Psoas muscle (tissue), 8 donors: ENCODE measurements around the gene RYR2. TPM values are rescaled to one million over a fixed set of nuclear protein-coding genes. Genes with fewer than 3 reads are reported as not detected.
A peak's percentile ranks its signal among the peaks of the same experiment; 100 is the strongest.

Source experiments
- ATAC-seq, 4 donors: fragments of 200-7000 bp; cut with Tn5 transposase; one replicate each; pipeline ENCODE4 v1.9.1; 2020; ENCODE audit warnings: moderate library complexity in 3 of 4, mild to moderate bottlenecking in 2 of 4
- DNase-seq, 2 donors: peaks; one replicate each; pipeline ENCODE4 v3.0.0-alpha.2; 2020
- H3K27ac ChIP-seq: fragments of 200-600 bp; one replicate; pipeline ENCODE4 v1.8.0; 2022
- H3K27me3 ChIP-seq, 3 donors: fragments of 200-600 bp in 1 of 3; one replicate each; pipeline versions ENCODE4 v1.6.1 to v1.8.0; 2013 to 2022; ENCODE audit warnings: low read length in 2 of 3, mild to moderate bottlenecking in 2 of 3, moderate library complexity in 1 of 3; ENCODE audit not compliant: insufficient read depth in 3 of 3
- H3K36me3 ChIP-seq, 2 donors: fragments of 200-600 bp in 1 of 2; one replicate each; pipeline versions ENCODE4 v1.6.1 to v1.8.0; 2013 to 2022; ENCODE audit warnings: low read depth in 1 of 2, mild to moderate bottlenecking in 1 of 2, moderate library complexity in 1 of 2; ENCODE audit not compliant: insufficient read depth in 1 of 2
- H3K4me1 ChIP-seq: fragments of 200-600 bp; one replicate; pipeline ENCODE4 v1.8.0; 2022
- H3K4me3 ChIP-seq: fragments of 200-600 bp; one replicate; pipeline ENCODE4 v1.8.0; 2022; ENCODE audit warnings: mild to moderate bottlenecking
- H3K9me3 ChIP-seq: fragments of 200-600 bp; one replicate; pipeline ENCODE4 v1.8.0; 2022
- CTCF ChIP-seq: fragments of 200-600 bp; IDR thresholded peaks from one replicate; pipeline ENCODE4 v1.8.0; 2022; ENCODE audit warnings: antibody characterized with exemption
- WGBS, 3 donors: extraction: QIAGEN DNeasy Blood & Tissue Kit; methylation state at CpG; one replicate each; pipeline versions ENCODE4 v1.1.6 to v1.1.7; 2013; 5-methylcytosine and 5-hydroxymethylcytosine counted together
- intact Hi-C, 2 donors: fragments of 100-400 bp; cut with DNase I; formaldehyde crosslinking; loops; one replicate each; pipeline versions ENCODE4 v1.11.0 to v1.14.2; 2022
- polyA plus RNA-seq, 3 donors: library from polyadenylated mRNA; stranded (reverse); fragments of 200-250 nt; gene quantifications; one replicate each; pipeline ENCODE4 v1.2.3, GENCODE V29; 2013
- total RNA-seq, 4 donors: library from RNA; stranded (reverse); fragmentation: NEBNext Ultra II Directional in 2 of 4; extraction: Animal tissue kit (Norgen Biotek cat#: 25700) in 2 of 4; gene quantifications; one replicate each; pipeline versions ENCODE4 v1.2.1 to v1.2.4, GENCODE V29; 2021 to 2023
- donor health status: healthy with polysubstance abuse.
- donor health status: DM: no; HTN: no; CAD: no; lungs with moderate emphysema.
- donor health status: Bipolar disorder and iron deficiency.
- donor health status: healthy.
- donor health status: DM: yes; HTN: yes; CAD: no.
- donor health status: DM: no; HTN: no; CAD: no.
- donor health status: DM: no; HTN: no; CAD: no.
- donor health status: DM: yes; HTN: yes; CAD: no.

RYR2 gene
- total and polyA plus RNA-seq, 7 donors, result 0.06 to 0.48 (median 0.25) TPM

GRCh38 chr1:237040823-237041222 lies 1.2 kb upstream of the RYR2 start:
- no peak for ATAC-seq
- intact Hi-C loops, result no loop called here

GRCh38 chr1:237041461-237041794 lies 556 bp upstream of the RYR2 start:
- intact Hi-C loops, result no loop called here
- DNase-seq (no peak), ATAC-seq (no peak)
- Histone ChIP-seq H3K4me3 (peak overlapping the region; percentile 50), H3K4me1 (no peaks in the 10 kb centered on the region), H3K36me3 (no peaks in the 10 kb centered on the region), H3K27me3 (peaks cover 4 to 78% (median 11%) of the 10 kb centered on the region in 3 donors), H3K9me3 (no peaks in the 10 kb centered on the region), H3K27ac (no peak overlapping the region)
- 18 to 20% (median 18%) methylated on average over 7 of the region's 7 CpGs for WGBS, 3 donors
- no peak for TF ChIP-seq CTCF

More at GRCh38 chr1:237040823-237041222, 1.2 kb upstream of the RYR2 start:
- no peak for DNase-seq
- no peak for TF ChIP-seq CTCF
- Histone ChIP-seq H3K27me3 (peaks cover 4 to 74% (median 11%) of the 10 kb centered on the region in 3 donors), H3K4me3 (no peak overlapping the region), H3K9me3 (no peaks in the 10 kb centered on the region), H3K36me3 (no peaks in the 10 kb centered on the region), H3K27ac (no peak overlapping the region), H3K4me1 (no peaks in the 10 kb centered on the region)
- WGBS, 3 donors, result 71 to 77% (median 76%) methylated on average over 10 of the region's 10 CpGs

- Histone ChIP-seq H3K27ac (no peak overlapping the region), H3K36me3 (no peaks in the 10 kb centered on the region), H3K9me3 (no peaks in the 10 kb centered on the region), H3K27me3 (peaks cover 4 to 82% (median 10%) of the 10 kb centered on the region in 3 donors), H3K4me3 (peak overlapping the region; percentile 50), H3K4me1 (no peaks in the 10 kb centered on the region)
- ATAC-seq (no peak), DNase-seq (no peak)
- 0 to 1% (median 0%) methylated on average over 29 to 41 of the region's 41 CpGs for WGBS, 3 donors
- intact Hi-C loops, result no loop called here
- no peak for TF ChIP-seq CTCF
Observed at GRCh38 chr1:237042526-237042891, 525 bp downstream of the RYR2 start.

- ATAC-seq (no peak), DNase-seq (no peak)
- intact Hi-C loops, result no loop called here
- Histone ChIP-seq H3K9me3 (no peaks in the 10 kb centered on the region), H3K27ac (no peak overlapping the region), H3K27me3 (peaks cover 4 to 80% (median 10%) of the 10 kb centered on the region in 3 donors), H3K4me1 (no peaks in the 10 kb centered on the region), H3K36me3 (no peaks in the 10 kb centered on the region), H3K4me3 (peak overlapping the region; percentile 50)
- TF ChIP-seq CTCF, result no peak
- 1 to 2% (median 1%) methylated on average over 42 to 55 of the region's 55 CpGs for WGBS, 3 donors
Observed at GRCh38 chr1:237042892-237043576, 1.1 kb downstream of the RYR2 start.
